Parathyroid adenoma (tissue), 2 donors: ENCODE results near the gene TMEM132D.

ENCODE experiments used
- H2AFZ ChIP-seq: fragments of 300-600 bp; sonication (generic); one replicate; pipeline ENCODE4 v1.7.0; 2017; ENCODE audit warnings: antibody characterized with exemption, mild to moderate bottlenecking
- H3K27ac ChIP-seq: fragments of 300-600 bp; sonication (generic); one replicate; pipeline ENCODE4 v1.7.0; 2017
- H3K27me3 ChIP-seq: fragments of 300-600 bp; sonication (generic); one replicate; pipeline ENCODE4 v1.7.0; 2017; ENCODE audit warnings: low read length; ENCODE audit not compliant: control insufficient read depth, insufficient read depth
- H3K36me3 ChIP-seq: fragments of 300-600 bp; sonication (generic); one replicate; pipeline ENCODE4 v1.7.0; 2017; ENCODE audit warnings: low read length; ENCODE audit not compliant: control insufficient read depth, insufficient read depth
- H3K4me1 ChIP-seq: fragments of 300-600 bp; sonication (generic); one replicate; pipeline ENCODE4 v1.7.0; 2017; ENCODE audit warnings: control low read depth
- H3K4me2 ChIP-seq: fragments of 300-600 bp; sonication (generic); one replicate; pipeline ENCODE4 v1.7.0; 2017; ENCODE audit warnings: low read length
- H3K4me3 ChIP-seq: fragments of 300-600 bp; sonication (generic); one replicate; pipeline ENCODE4 v1.7.0; 2017; ENCODE audit warnings: low read depth, low read length
- H3K79me2 ChIP-seq: fragments of 300-600 bp; sonication (generic); one replicate; pipeline ENCODE4 v1.7.0; 2017; ENCODE audit warnings: control low read depth
- H3K9ac ChIP-seq: fragments of 300-600 bp; sonication (generic); one replicate; pipeline ENCODE4 v1.7.0; 2017; ENCODE audit warnings: mild to moderate bottlenecking
- H3K9me3 ChIP-seq: fragments of 300-600 bp; sonication (generic); one replicate; pipeline ENCODE4 v1.7.0; 2017; ENCODE audit warnings: low read length; ENCODE audit not compliant: control insufficient read depth
- CTCF ChIP-seq: fragments of 300-600 bp; sonication (generic); IDR thresholded peaks from one replicate; pipeline ENCODE4 v1.7.0; 2017; ENCODE audit warnings: antibody characterized with exemption, mild to moderate bottlenecking
- donor health status: primary hyperparathyroidism.

TMEM132D gene

GRCh38 chr12:129870136-129870535, 33.7 kb downstream of the TMEM132D start:
- Histone ChIP-seq H3K27me3 (peaks cover 3% of the 10 kb centered on the region), H3K4me1 (no peaks in the 10 kb centered on the region), H2AFZ (no peak overlapping the region), H3K9ac (no peak overlapping the region), H3K36me3 (no peaks in the 10 kb centered on the region), H3K9me3 (no peaks in the 10 kb centered on the region), H3K27ac (no peak overlapping the region), H3K79me2 (no peaks in the 10 kb centered on the region), H3K4me3 (no peak overlapping the region), H3K4me2 (no peak overlapping the region)
- no peak for TF ChIP-seq CTCF

GRCh38 chr12:129868575-129868974, 35.2 kb downstream of the TMEM132D start:
- Histone ChIP-seq H3K79me2 (no peaks in the 10 kb centered on the region), H3K4me3 (no peak overlapping the region), H3K27ac (no peak overlapping the region), H3K9me3 (no peaks in the 10 kb centered on the region), H3K4me2 (no peak overlapping the region), H3K36me3 (no peaks in the 10 kb centered on the region), H3K27me3 (peaks cover 3% of the 10 kb centered on the region), H2AFZ (no peak overlapping the region), H3K4me1 (no peaks in the 10 kb centered on the region), H3K9ac (no peak overlapping the region)
- TF ChIP-seq CTCF, result no peak

- H3K4me2 ChIP-seq, result no peak overlapping the region
Observed at GRCh38 chr12:129863938-129864337, 39.9 kb downstream of the TMEM132D start.

GRCh38 chr12:129862561-129863175, 41.2 kb downstream of the TMEM132D start:
- H2AFZ ChIP-seq, result no peak overlapping the region

More at GRCh38 chr12:129863938-129864337, 39.9 kb downstream of the TMEM132D start:
- Histone ChIP-seq H3K4me1 (no peaks in the 10 kb centered on the region), H3K9me3 (no peaks in the 10 kb centered on the region), H2AFZ (no peak overlapping the region), H3K79me2 (no peaks in the 10 kb centered on the region), H3K4me3 (no peak overlapping the region), H3K9ac (no peak overlapping the region), H3K36me3 (no peaks in the 10 kb centered on the region), H3K27me3 (peaks cover 3% of the 10 kb centered on the region), H3K27ac (no peak overlapping the region)
- no peak for TF ChIP-seq CTCF

More at GRCh38 chr12:129862561-129863175, 41.2 kb downstream of the TMEM132D start:
- Histone ChIP-seq H3K27ac (no peak overlapping the region), H3K4me1 (no peaks in the 10 kb centered on the region), H3K4me3 (no peak overlapping the region), H3K27me3 (peaks cover 3% of the 10 kb centered on the region), H3K36me3 (no peaks in the 10 kb centered on the region), H3K9me3 (no peaks in the 10 kb centered on the region), H3K9ac (no peak overlapping the region), H3K79me2 (no peaks in the 10 kb centered on the region), H3K4me2 (no peak overlapping the region)
- no peak for TF ChIP-seq CTCF
